GM23338 (cell line): ENCODE measurements around the gene LUZP2. TPM values are rescaled to one million over a fixed set of nuclear protein-coding genes. Genes with fewer than 3 reads are reported as not detected.

ENCODE experiments used
- ATAC-seq: fragments of 200-7000 bp; cut with Tn5 transposase; 3 replicates; pipeline ENCODE4 v1.9.1; 2020
- DNase-seq: peaks from one replicate; pipeline ENCODE4 v3.0.0-alpha.2; 2015; ENCODE audit warnings: low spot score
- H2AFZ ChIP-seq: fragments of 200-600 bp; sonication (generic); 2 replicates; pipeline ENCODE4 v1.8.0; 2016; ENCODE audit warnings: antibody characterized with exemption, mild to moderate bottlenecking, moderate library complexity
- H3F3A ChIP-seq: fragments of 200-600 bp; sonication (generic); replicated peaks from 2 replicates; pipeline ENCODE4 v1.8.0; 2017; ENCODE audit warnings: antibody characterized with exemption, mixed run types, low read depth
- H3K27ac ChIP-seq: fragments of 200-600 bp; sonication (generic); 2 replicates; pipeline ENCODE4 v1.6.1; 2016; ENCODE audit warnings: low read depth
- H3K27me3 ChIP-seq: fragments of 200-600 bp; sonication (generic); 2 replicates; pipeline ENCODE4 v1.8.0; 2016; ENCODE audit warnings: mild to moderate bottlenecking, mixed run types, moderate library complexity; ENCODE audit not compliant: insufficient read depth
- H3K36me3 ChIP-seq: fragments of 200-600 bp; sonication (generic); 2 replicates; pipeline ENCODE4 v1.8.0; 2016; ENCODE audit warnings: mild to moderate bottlenecking; ENCODE audit not compliant: insufficient read depth
- H3K4me1 ChIP-seq: fragments of 200-600 bp; sonication (generic); 2 replicates; pipeline ENCODE4 v1.8.0; 2016; ENCODE audit warnings: mild to moderate bottlenecking, moderate library complexity; ENCODE audit not compliant: insufficient read depth
- H3K4me2 ChIP-seq: fragments of 200-600 bp; sonication (generic); 2 replicates; pipeline ENCODE4 v1.7.1; 2017; ENCODE audit warnings: mixed run types
- H3K4me3 ChIP-seq: fragments of 200-600 bp; sonication (generic); 2 replicates; pipeline ENCODE4 v1.6.1; 2016; ENCODE audit warnings: mixed run types
- H3K79me2 ChIP-seq: fragments of 200-600 bp; sonication (generic); replicated peaks from 2 replicates; pipeline ENCODE4 v1.8.0; 2017; ENCODE audit warnings: mild to moderate bottlenecking; ENCODE audit not compliant: insufficient read depth
- H3K9me2 ChIP-seq: fragments of 200-600 bp; sonication (generic); 2 replicates; pipeline ENCODE4 v1.8.0; 2017; ENCODE audit not compliant: insufficient read depth
- H4K20me1 ChIP-seq: fragments of 200-600 bp; sonication (generic); replicated peaks from 2 replicates; pipeline ENCODE4 v1.8.0; 2017; ENCODE audit warnings: mild to moderate bottlenecking; ENCODE audit not compliant: insufficient read depth
- H3K27ac Mint-ChIP-seq: 2 replicates; pipeline ENCODE4 v1.8.0; 2020; ENCODE audit warnings: inconsistent platforms, mild to moderate bottlenecking, moderate library complexity, mixed read lengths
- H3K27me3 Mint-ChIP-seq: 3 replicates; pipeline ENCODE4 v1.8.0; 2022; ENCODE audit warnings: low read depth, mild to moderate bottlenecking, moderate library complexity, mixed read lengths, inconsistent platforms; ENCODE audit not compliant: insufficient read depth, poor library complexity
- H3K36me3 Mint-ChIP-seq: 3 replicates; pipeline ENCODE4 v1.8.0; 2021; ENCODE audit warnings: low read depth, mild to moderate bottlenecking, inconsistent platforms, moderate library complexity, mixed read lengths
- H3K4me1 Mint-ChIP-seq: 3 replicates; pipeline ENCODE4 v1.8.0; 2020; ENCODE audit warnings: mild to moderate bottlenecking, inconsistent platforms, mixed read lengths
- H3K4me3 Mint-ChIP-seq: 3 replicates; pipeline ENCODE4 v1.8.0; 2021; ENCODE audit warnings: moderate library complexity, mild to moderate bottlenecking, inconsistent platforms, mixed read lengths
- H3K9me3 Mint-ChIP-seq: 3 replicates; pipeline ENCODE4 v1.8.0; 2020; ENCODE audit warnings: moderate library complexity, mild to moderate bottlenecking, inconsistent platforms, mixed read lengths
- CREB1 ChIP-seq: fragments of 250-450 bp; sonication (Bioruptor Pico); IDR thresholded peaks from 2 replicates; pipeline ENCODE4 v1.5.0; 2020; ENCODE audit warnings: low read depth, mild to moderate bottlenecking, moderate library complexity
- ETS1 ChIP-seq: IDR thresholded peaks from 2 replicates; pipeline ENCODE4 v1.6.1; 2016; ENCODE audit warnings: antibody characterized with exemption
- EZH2 ChIP-seq: fragments of 200-600 bp; sonication (generic); IDR thresholded peaks from one replicate; pipeline ENCODE4 v1.8.0; 2017; ENCODE audit warnings: antibody characterized with exemption, mild to moderate bottlenecking, low read depth; ENCODE audit not compliant: unreplicated experiment
- EZH2phosphoT487 ChIP-seq: fragments of 200-600 bp; sonication (generic); IDR thresholded peaks from one replicate; pipeline ENCODE4 v1.8.1; 2018; ENCODE audit warnings: antibody characterized with exemption; ENCODE audit not compliant: unreplicated experiment
- JUNB ChIP-seq: IDR thresholded peaks from one replicate; pipeline ENCODE4 v1.6.1; 2016; ENCODE audit warnings: antibody characterized with exemption; ENCODE audit not compliant: unreplicated experiment
- NANOG ChIP-seq: IDR thresholded peaks from 2 replicates; pipeline ENCODE4 v1.6.1; 2016; ENCODE audit warnings: antibody characterized with exemption, borderline replicate concordance
- POLR2AphosphoS5 ChIP-seq: IDR thresholded peaks from 2 replicates; pipeline ENCODE4 v1.6.1; 2016; ENCODE audit warnings: antibody characterized with exemption, low read depth
- STAT1 ChIP-seq: IDR thresholded peaks from one replicate; pipeline ENCODE4 v1.6.1; 2016; ENCODE audit warnings: antibody characterized with exemption; ENCODE audit not compliant: unreplicated experiment
- ZNF462 ChIP-seq: fragments of 250-450 bp; sonication (Bioruptor Pico); IDR thresholded peaks from 2 replicates; pipeline ENCODE4 v1.5.0; 2020; ENCODE audit warnings: mild to moderate bottlenecking, moderate library complexity
- polyA plus RNA-seq: library from polyadenylated mRNA; unstranded; fragments of >200 nt; fragmentation: Nextera tagmentation; extraction: Ambion mirVana; gene quantifications from 2 replicates; pipeline ENCODE4 v1.2.1, GENCODE V29; 2016
- total RNA-seq: library from RNA; depleted of rRNA; stranded (reverse); fragments of >200 nt; shearing (Covaris generic); gene quantifications from 2 replicates; pipeline ENCODE4 v1.2.3, GENCODE V29; 2014

LUZP2 gene
- total and polyA plus RNA-seq, 2 experiments from 2014 or later = 2.0 to 9.2 TPM

DNA sequence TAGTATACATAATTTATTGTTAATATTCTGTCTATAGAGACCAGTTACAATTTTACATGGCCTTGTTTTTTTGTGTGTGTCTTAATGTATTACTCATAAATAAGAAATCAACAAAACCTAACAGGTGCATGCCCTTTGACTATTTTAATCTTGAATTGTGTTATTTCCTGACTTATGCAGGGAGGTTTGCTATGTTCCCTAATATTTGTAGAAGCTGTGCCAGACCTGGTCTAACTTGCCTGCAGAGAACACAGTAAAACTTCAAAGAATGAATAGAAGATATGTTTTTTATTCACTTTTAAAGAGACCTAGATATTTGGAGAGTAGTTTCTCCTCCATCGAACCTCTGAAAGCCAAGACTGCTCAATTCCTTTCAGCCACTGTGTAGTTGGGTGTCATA lies 234.7 kb downstream of the LUZP2 start (continued):
- no peak for TF ChIP-seq ZNF462
- no peak for TF ChIP-seq ETS1
- TF ChIP-seq STAT1 = no peak
- no peak for TF ChIP-seq CREB1 (CRISPR knock-in tag)
- TF ChIP-seq JUNB = no peak
- no peak for TF ChIP-seq EZH2phosphoT487
- TF ChIP-seq NANOG = no peak

GRCh38 chr11:24734742-24735237 lies 237.9 kb downstream of the LUZP2 start:
- H2AFZ ChIP-seq = peak overlapping the region; percentile 61
- no peak for DNase-seq
- H3K9me3 Mint-ChIP-seq = no peaks in the 10 kb centered on the region
- ATAC-seq = no peak
- H3K4me1 Mint-ChIP-seq = peaks cover 20% of the 10 kb centered on the region
- H3K27me3 Mint-ChIP-seq = peaks cover 3% of the 10 kb centered on the region
- H3K9me2 ChIP-seq = no peaks in the 10 kb centered on the region
- H3K79me2 ChIP-seq = no peaks in the 10 kb centered on the region
- no peak overlapping the region for H3K27ac ChIP-seq
- peaks cover 21% of the 10 kb centered on the region for H3K4me1 ChIP-seq
- no peaks in the 10 kb centered on the region for H3K36me3 ChIP-seq
- no peak overlapping the region for H3K4me3 ChIP-seq
- H3K27ac Mint-ChIP-seq = peak overlapping the region; percentile 11; the same call in 1 of the 2 replicates
- no peaks in the 10 kb centered on the region for H4K20me1 ChIP-seq
- no peaks in the 10 kb centered on the region for H3F3A ChIP-seq
- H3K27me3 ChIP-seq = no peaks in the 10 kb centered on the region
- no peak overlapping the region for H3K4me2 ChIP-seq
- no peak overlapping the region for H3K4me3 Mint-ChIP-seq
- no peaks in the 10 kb centered on the region; the same call in 2 of the 3 replicates for H3K36me3 Mint-ChIP-seq
- TF ChIP-seq STAT1 = no peak
- no peak for TF ChIP-seq NANOG
- TF ChIP-seq CREB1 (CRISPR knock-in tag) = no peak
- TF ChIP-seq JUNB = no peak
- no peak for TF ChIP-seq POLR2AphosphoS5
- no peak for TF ChIP-seq EZH2
- no peak for TF ChIP-seq ZNF462
